ENCODE results near the gene LLGL2. TPM values are rescaled to one million over a fixed set of nuclear protein-coding genes. Genes with fewer than 3 reads are reported as not detected.

LLGL2 gene
- polyA plus RNA-seq, 4 donors: 40.3 to 106 (median 77.2) TPM

Other genes with a start within 250 kb of the LLGL2 start
- 10 to 100 TPM in 1 of 4 donors, 1 to 10 TPM in 3; 7.3 to 10.2 (median 7.9) TPM for gene SLC25A19, start 236.3 kb upstream of the LLGL2 start, polyA plus RNA-seq (ENCODE audit: insufficient read length in 4 of 4)
- 100 to 1,000 TPM in 2 of 4 donors, 10 to 100 TPM in 2; 91.2 to 109 (median 101) TPM for gene GRB2, start 120.0 kb upstream of the LLGL2 start, polyA plus RNA-seq (ENCODE audit: insufficient read length in 4 of 4)
- gene TMEM94, start 69.1 kb upstream of the LLGL2 start, polyA plus RNA-seq (ENCODE audit: insufficient read length in 4 of 4): 100 to 1,000 TPM in 1 of 4 donors, 10 to 100 TPM in 3; 69.8 to 118 (median 80.8) TPM
- 10 to 100 TPM; 28.5 to 35.0 (median 32.4) TPM for gene CASKIN2, start 10.2 kb upstream of the LLGL2 start, polyA plus RNA-seq (ENCODE audit: insufficient read length in 4 of 4)
- 10 to 100 TPM; 38.7 to 68.8 (median 55.0) TPM for gene TSEN54, start 9.2 kb upstream of the LLGL2 start, polyA plus RNA-seq (ENCODE audit: insufficient read length in 4 of 4)
- 100 to 1,000 TPM in 3 of 4 donors, 10 to 100 TPM in 1; 91.3 to 262 (median 168) TPM for gene MYO15B, start 62.1 kb downstream of the LLGL2 start, polyA plus RNA-seq (ENCODE audit: insufficient read length in 4 of 4)
- 1 to 10 TPM; 5.0 to 9.9 (median 6.5) TPM for gene SMIM5, start 107.7 kb downstream of the LLGL2 start, polyA plus RNA-seq (ENCODE audit: insufficient read length in 4 of 4)
- gene RECQL5, start 141.5 kb downstream of the LLGL2 start, polyA plus RNA-seq (ENCODE audit: insufficient read length in 4 of 4): 10 to 100 TPM; 31.6 to 59.3 (median 46.1) TPM
- gene SAP30BP, start 141.6 kb downstream of the LLGL2 start, polyA plus RNA-seq (ENCODE audit: insufficient read length in 4 of 4): 100 to 1,000 TPM in 2 of 4 donors, 10 to 100 TPM in 2; 89.1 to 103 (median 97.9) TPM
- gene ITGB4, start 195.8 kb downstream of the LLGL2 start, polyA plus RNA-seq (ENCODE audit: insufficient read length in 4 of 4): 10 to 100 TPM; 11.3 to 16.5 (median 11.6) TPM
- 10 to 100 TPM; 25.3 to 41.3 (median 32.1) TPM for gene GALK1, start 239.5 kb downstream of the LLGL2 start, polyA plus RNA-seq (ENCODE audit: insufficient read length in 4 of 4)